Retinal pigment epithelial cell (primary cell): ENCODE measurements around the gene WHRN.

Experiments
- DNase-seq: peaks from one replicate; pipeline ENCODE4 v3.0.0-alpha.2; 2010; ENCODE audit warnings: low read depth
- H3K4me3 ChIP-seq: 2 replicates; pipeline ENCODE4 v1.5.1; 2011; ENCODE audit warnings: mild to moderate bottlenecking, low read length, control low read depth, moderate library complexity
- CTCF ChIP-seq: conservative IDR thresholded peaks from 2 replicates; pipeline ENCODE4 v1.5.1; 2011; ENCODE audit warnings: low read depth, low read length, control low read depth, inconsistent platforms

WHRN gene

GRCh38 chr9:114465417-114465816, 39.9 kb downstream of the WHRN start:
- TF ChIP-seq CTCF: no peak
- no peak for DNase-seq
- H3K4me3 ChIP-seq: no peak overlapping the region

- no peak for TF ChIP-seq CTCF
Observed at GRCh38 chr9:114464281-114465051, 40.8 kb downstream of the WHRN start.

GRCh38 chr9:114462791-114463190, 42.5 kb downstream of the WHRN start:
- DNase-seq: no peak
- TF ChIP-seq CTCF: no peak

More at GRCh38 chr9:114464281-114465051, 40.8 kb downstream of the WHRN start:
- DNase-seq: no peak
- H3K4me3 ChIP-seq: no peak overlapping the region

GRCh38 chr9:114461468-114461867, 43.8 kb downstream of the WHRN start:
- no peak overlapping the region for H3K4me3 ChIP-seq
- TF ChIP-seq CTCF: no peak
- no peak for DNase-seq

More at GRCh38 chr9:114462791-114463190, 42.5 kb downstream of the WHRN start:
- no peak overlapping the region for H3K4me3 ChIP-seq

- no peak for DNase-seq
- H3K4me3 ChIP-seq: no peak overlapping the region
- TF ChIP-seq CTCF: no peak
Observed at GRCh38 chr9:114460513-114461199, 44.6 kb downstream of the WHRN start.

- no peak for DNase-seq
Observed at GRCh38 chr9:114459464-114459863, 45.8 kb downstream of the WHRN start.

More at GRCh38 chr9:114459464-114459863, 45.8 kb downstream of the WHRN start:
- no peak overlapping the region for H3K4me3 ChIP-seq
- TF ChIP-seq CTCF: no peak
